Fibroblast of gingiva (primary cell): ENCODE measurements around the gene TANC1.

Experiments
- DNase-seq: peaks from one replicate; pipeline ENCODE4 v3.0.0-alpha.2; 2011; ENCODE audit warnings: low read depth

Gene TANC1

GRCh38 chr2:159267921-159268320 is 299.5 kb downstream of the TANC1 start:
- DNase-seq: peak; percentile 12

DNA sequence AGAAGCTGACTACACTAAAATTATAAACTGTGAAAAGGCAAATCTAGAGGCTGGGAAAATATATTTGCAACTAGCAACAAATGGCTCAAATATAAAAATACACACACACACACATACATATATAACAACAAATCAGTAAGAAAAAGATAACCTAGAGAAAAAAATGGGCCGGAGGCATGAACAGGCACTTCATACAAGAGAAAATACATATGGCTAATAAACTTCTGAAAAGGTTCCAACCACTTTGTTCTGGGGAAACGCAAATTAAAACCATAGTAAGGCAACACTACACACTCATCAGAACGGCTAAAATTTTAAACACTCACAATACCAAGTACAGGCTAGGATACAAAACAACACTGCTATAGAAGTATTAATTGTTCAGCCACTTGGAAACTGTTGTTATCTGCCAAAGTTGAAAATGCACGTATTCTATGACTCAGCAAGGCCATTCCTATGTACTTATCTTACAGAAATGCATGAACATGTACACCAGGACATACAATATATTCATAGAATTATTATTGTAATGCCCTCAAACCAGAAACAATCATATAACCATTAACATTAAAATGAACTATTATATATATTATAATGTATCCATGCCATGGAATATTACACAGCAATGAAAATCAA is 302.4 kb downstream of the TANC1 start:
- DNase-seq: no peak

DNA sequence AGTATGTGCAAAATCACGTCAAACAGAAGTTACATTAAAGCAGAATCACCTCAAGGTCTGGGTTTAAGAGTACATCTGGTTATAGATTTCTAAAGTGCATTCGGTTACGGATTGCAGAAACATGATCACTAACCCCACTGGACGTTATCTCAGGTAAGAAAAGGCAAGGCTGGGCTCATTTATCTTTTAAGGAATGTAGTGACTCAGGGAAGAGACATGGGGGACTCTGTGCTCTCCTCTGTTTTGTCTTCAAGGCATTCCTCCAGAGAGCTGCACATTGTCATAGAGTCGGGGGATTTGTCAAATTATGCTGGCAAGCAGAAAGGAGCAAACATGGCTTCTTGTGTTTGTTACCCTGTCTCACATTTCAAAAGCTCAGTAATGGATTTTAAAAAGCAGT is 303.7 kb downstream of the TANC1 start:
- no peak for DNase-seq

GRCh38 chr2:159275111-159275510 is 306.7 kb downstream of the TANC1 start:
- no peak for DNase-seq

DNA sequence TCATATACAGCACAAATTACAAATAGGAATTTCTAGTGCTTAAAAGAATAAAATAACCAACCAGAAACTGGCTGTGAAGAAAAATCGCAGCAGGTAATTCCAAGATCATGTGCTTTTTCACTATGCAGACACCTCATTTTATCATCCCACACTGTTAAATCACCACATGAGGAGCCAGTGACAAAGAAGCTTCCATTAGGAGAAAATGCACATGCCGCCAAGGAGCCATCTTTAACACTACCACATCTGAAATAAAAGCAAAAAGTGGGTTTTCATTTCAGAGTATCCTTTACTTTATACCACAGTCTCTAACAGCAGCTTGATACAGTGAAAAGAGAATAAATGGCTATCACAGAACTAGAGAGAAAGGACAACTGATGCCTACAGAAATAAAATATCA is 311.3 kb downstream of the TANC1 start:
- no peak for DNase-seq

DNA sequence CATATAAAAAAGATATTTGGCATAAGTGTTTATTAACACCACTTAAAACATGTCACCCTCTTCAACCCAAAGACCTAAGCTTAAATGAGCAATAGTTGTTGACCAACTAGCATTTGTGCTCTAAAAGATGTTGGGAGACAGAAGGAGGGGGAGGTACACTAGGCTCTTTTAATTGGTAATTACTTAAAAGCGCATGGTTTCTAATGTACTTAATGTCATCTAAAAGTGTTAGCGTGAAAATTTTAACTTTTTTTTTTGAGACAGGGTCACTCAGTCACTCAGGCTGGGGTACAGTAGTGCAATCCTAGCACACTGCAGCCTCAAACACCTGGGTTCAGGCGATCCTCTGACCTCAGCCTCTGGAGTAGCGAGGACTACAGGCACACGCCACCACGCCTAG is 312.6 kb downstream of the TANC1 start:
- no peak for DNase-seq
